WTC11 (cell line): ENCODE results near the gene STK11.

Experiments used
- CREM ChIP-seq: sonication (generic); formaldehyde crosslinking; IDR thresholded peaks from 2 replicates; pipeline ENCODE4 v1.8.1; 2022; ENCODE audit warnings: mild to moderate bottlenecking, missing genetic modification reagents, moderate library complexity
- HMGXB4 ChIP-seq: sonication (generic); formaldehyde crosslinking; IDR thresholded peaks from 2 replicates; pipeline ENCODE4 v1.8.1; 2023; ENCODE audit warnings: mild to moderate bottlenecking, moderate library complexity, missing genetic modification reagents
- MXD4 ChIP-seq: fragments of 250-450 bp; sonication (Bioruptor Pico); IDR thresholded peaks from 2 replicates; pipeline ENCODE4 v1.8.0; 2021; ENCODE audit warnings: mild to moderate bottlenecking, moderate library complexity, borderline replicate concordance
- USF1 ChIP-seq: sonication (generic); formaldehyde crosslinking; IDR thresholded peaks from 2 replicates; pipeline ENCODE4 v1.8.0; 2022; ENCODE audit warnings: mild to moderate bottlenecking, missing genetic modification reagents
- USF2 ChIP-seq: sonication (generic); formaldehyde crosslinking; IDR thresholded peaks from 2 replicates; pipeline ENCODE4 v1.8.1; 2023; ENCODE audit warnings: mild to moderate bottlenecking, missing genetic modification reagents, moderate library complexity
- TF ChIP-seq, protein P1 (sequence below): fragments of 200-600 bp; IDR thresholded peaks from 2 replicates; pipeline ENCODE4 v1.8.0; 2022; ENCODE audit warnings: antibody characterized with exemption
- TF ChIP-seq, protein P2 (sequence below): sonication (generic); formaldehyde crosslinking; conservative IDR thresholded peaks from 2 replicates; pipeline ENCODE4 v1.8.1; 2022; ENCODE audit warnings: mild to moderate bottlenecking, missing genetic modification reagents

DNA sequence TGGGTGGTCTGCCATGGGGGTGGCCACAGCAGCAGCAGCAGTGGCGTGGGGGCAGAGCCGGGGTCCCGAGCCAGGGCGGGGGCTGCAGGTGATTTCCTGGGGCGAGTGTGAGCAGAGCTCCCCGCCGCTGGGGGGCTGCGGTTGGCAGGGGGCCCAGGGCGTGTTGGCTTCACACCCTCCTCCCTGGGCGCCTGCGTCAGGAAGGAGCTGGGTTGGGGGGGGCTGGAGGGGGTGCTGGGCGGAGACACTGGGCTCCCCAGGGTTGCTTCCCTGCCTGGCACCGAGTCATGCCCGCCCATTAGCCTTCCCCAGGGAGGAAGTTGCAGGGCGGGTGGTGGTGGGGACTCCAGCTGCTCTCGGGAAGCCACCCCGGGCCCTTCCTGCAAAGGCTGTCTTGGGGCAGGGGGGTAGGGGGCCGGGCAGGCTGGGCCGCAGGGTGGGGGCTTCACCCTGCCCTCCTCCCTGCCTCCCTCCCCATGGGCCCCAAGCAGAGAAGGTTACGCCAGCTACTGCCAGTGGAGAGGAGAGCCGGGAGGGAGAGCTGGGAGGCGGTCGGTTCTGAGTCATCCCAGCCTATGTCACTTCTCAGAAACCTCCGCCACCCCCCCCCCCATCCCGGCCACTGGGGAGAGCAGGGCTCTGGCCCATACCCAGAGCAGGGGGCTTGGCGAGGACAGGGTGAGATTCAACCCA, 47.4 kb downstream of the STK11 start:
- TF ChIP-seq MXD4 (CRISPR knock-in tag) (no peak), CREM (CRISPR knock-in tag) (no peak), HMGXB4 (CRISPR knock-in tag) (no peak), USF1 (CRISPR knock-in tag) (no peak), USF2 (CRISPR knock-in tag) (no peak)
- TF ChIP-seq, protein P1, sequence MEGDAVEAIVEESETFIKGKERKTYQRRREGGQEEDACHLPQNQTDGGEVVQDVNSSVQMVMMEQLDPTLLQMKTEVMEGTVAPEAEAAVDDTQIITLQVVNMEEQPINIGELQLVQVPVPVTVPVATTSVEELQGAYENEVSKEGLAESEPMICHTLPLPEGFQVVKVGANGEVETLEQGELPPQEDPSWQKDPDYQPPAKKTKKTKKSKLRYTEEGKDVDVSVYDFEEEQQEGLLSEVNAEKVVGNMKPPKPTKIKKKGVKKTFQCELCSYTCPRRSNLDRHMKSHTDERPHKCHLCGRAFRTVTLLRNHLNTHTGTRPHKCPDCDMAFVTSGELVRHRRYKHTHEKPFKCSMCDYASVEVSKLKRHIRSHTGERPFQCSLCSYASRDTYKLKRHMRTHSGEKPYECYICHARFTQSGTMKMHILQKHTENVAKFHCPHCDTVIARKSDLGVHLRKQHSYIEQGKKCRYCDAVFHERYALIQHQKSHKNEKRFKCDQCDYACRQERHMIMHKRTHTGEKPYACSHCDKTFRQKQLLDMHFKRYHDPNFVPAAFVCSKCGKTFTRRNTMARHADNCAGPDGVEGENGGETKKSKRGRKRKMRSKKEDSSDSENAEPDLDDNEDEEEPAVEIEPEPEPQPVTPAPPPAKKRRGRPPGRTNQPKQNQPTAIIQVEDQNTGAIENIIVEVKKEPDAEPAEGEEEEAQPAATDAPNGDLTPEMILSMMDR, result no peak
- TF ChIP-seq, protein P2, sequence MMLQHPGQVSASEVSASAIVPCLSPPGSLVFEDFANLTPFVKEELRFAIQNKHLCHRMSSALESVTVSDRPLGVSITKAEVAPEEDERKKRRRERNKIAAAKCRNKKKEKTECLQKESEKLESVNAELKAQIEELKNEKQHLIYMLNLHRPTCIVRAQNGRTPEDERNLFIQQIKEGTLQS (CRISPR knock-in tag), result no peak
